Measurements from ENCODE around the gene CYP19A1. TPM values are rescaled to one million over a fixed set of nuclear protein-coding genes. Genes with fewer than 3 reads are reported as not detected.

CYP19A1 gene
- total RNA-seq, 1 experiment from 2014 or later: not detected

GRCh38 chr15:51327081-51327480 lies 11.3 kb downstream of the CYP19A1 start (continued):
- no peak for TF ChIP-seq ZBTB33 (IDR thresholded peaks at IDR 0.05; ENCODE audit: extremely low read depth, insufficient replicate concordance, low read length)
- no peak for TF ChIP-seq ZNF274 (IDR thresholded peaks at IDR 0.05; ENCODE audit: low read depth, low read length)
- no peak for TF ChIP-seq CEBPB (IDR thresholded peaks at IDR 0.05; ENCODE audit: low read depth)
- TF ChIP-seq SRF (IDR thresholded peaks at IDR 0.05; ENCODE audit: low read depth): no peak
- no peak for TF ChIP-seq EZH2phosphoT487 (IDR thresholded peaks at IDR 0.05; ENCODE audit: borderline replicate concordance)
- no peak for TF ChIP-seq POLR2AphosphoS5 (IDR thresholded peaks at IDR 0.05; ENCODE audit: low read depth, low read length)
- TF ChIP-seq JUND (IDR thresholded peaks at IDR 0.05): no peak

- POLR2A ChIA-PET: no interaction called here
Observed at GRCh38 chr15:51325167-51325566, 13.2 kb downstream of the CYP19A1 start.

More at GRCh38 chr15:51325167-51325566, 13.2 kb downstream of the CYP19A1 start:
- DNase-seq (ENCODE audit: low read depth, low spot score): no peak
- no peak for ATAC-seq
- H3K36me3 ChIP-seq (ENCODE audit: control insufficient read depth in 1 of 2, insufficient read depth in 2 of 2, low read length in 2 of 2): no peaks in the 10 kb centered on the region
- no peaks in the 10 kb centered on the region for H3K79me2 ChIP-seq (ENCODE audit: insufficient read depth, low read length)
- H3K9me2 ChIP-seq (ENCODE audit: insufficient read depth): no peaks in the 10 kb centered on the region
- no peak overlapping the region for H3K4me2 ChIP-seq (ENCODE audit: low read length)
- intact Hi-C loops (cut with micrococcal nuclease): no loop called here
- no peaks in the 10 kb centered on the region for H3K4me1 ChIP-seq (ENCODE audit: control insufficient read depth in 1 of 2, insufficient read depth in 2 of 2, low read length in 2 of 2)
- no peaks in the 10 kb centered on the region for H3K9me3 ChIP-seq (ENCODE audit: control insufficient read depth in 1 of 2, insufficient read depth in 1 of 2, low read depth in 1 of 2, low read length in 2 of 2)
- H3K27ac ChIP-seq (ENCODE audit: low read depth, low read length): no peak overlapping the region
- ChIA-PET CTCF (no interaction called here), RAD21 (ENCODE audit: low non-redundant PET in 1 of 2, low total read pairs in 2 of 2, uncharacterized antibody in 2 of 2, unreplicated experiment in 2 of 2) (no interaction called here)
- H3K4me3 ChIP-seq (replicated peaks in 1 of 2; ENCODE audit: low read depth in 1 of 2, low read length in 2 of 2): no peak overlapping the region
- no peak overlapping the region for H2AFZ ChIP-seq (ENCODE audit: low read depth, low read length, poor library complexity, severe bottlenecking)
- TF ChIP-seq SRF (IDR thresholded peaks at IDR 0.05; ENCODE audit: low read depth): no peak
- no peak for TF ChIP-seq POLR2AphosphoS5 (IDR thresholded peaks at IDR 0.05; ENCODE audit: low read depth, low read length)
- TF ChIP-seq REST (IDR thresholded peaks at IDR 0.05; ENCODE audit: low read depth): no peak
- TF ChIP-seq SP1 (IDR thresholded peaks at IDR 0.05; ENCODE audit: low read depth): no peak
- no peak for TF ChIP-seq ZNF274 (IDR thresholded peaks at IDR 0.05; ENCODE audit: low read depth, low read length)
- TF ChIP-seq EGR1 (IDR thresholded peaks at IDR 0.05; ENCODE audit: low read depth): no peak
- no peak for TF ChIP-seq EZH2 (IDR thresholded peaks at IDR 0.05)
- TF ChIP-seq ATF3 (IDR thresholded peaks at IDR 0.05): no peak
- no peak for TF ChIP-seq JUND (IDR thresholded peaks at IDR 0.05)
- no peaks in the 10 kb centered on the region for H4K20me1 ChIP-seq (ENCODE audit: insufficient read depth)
- BruUV-seq (replicated peaks): no TSS peak
- no peaks in the 10 kb centered on the region for H3K27me3 ChIP-seq (ENCODE audit: insufficient read depth, low read length)
- H3K9ac ChIP-seq (ENCODE audit: low read length): no peak overlapping the region
